ENCODE data around the gene HOXB9. TPM values are rescaled to one million over a fixed set of nuclear protein-coding genes. Genes with fewer than 3 reads are reported as not detected.

Gene HOXB9
- total RNA-seq, 1 experiment from 2014 or later, result 27.8 TPM

GRCh38 chr17:48616717-48617470 is 9.3 kb downstream of the HOXB9 start:
- H3K27me3 Mint-ChIP-seq (ENCODE audit: unreplicated experiment), result peaks cover 73% of the 10 kb centered on the region
- TF ChIP-seq CTCF (IDR thresholded peaks at IDR 0.05; ENCODE audit: unreplicated experiment), result no peak
- H3K9me3 Mint-ChIP-seq (ENCODE audit: low read depth, unreplicated experiment), result no peaks in the 10 kb centered on the region
- CTCF ChIA-PET, result interaction anchor here (1.0 to 2.9 kb wide), 6 partner anchors 16 to 354 kb away, joined by 5 to 15 read pairs (median 8); no protein-coding TSS in a partner anchor
- H3K27ac Mint-ChIP-seq (ENCODE audit: unreplicated experiment), result peak overlapping the region; percentile 74
- H3K36me3 Mint-ChIP-seq (ENCODE audit: insufficient read depth, unreplicated experiment), result peaks cover 98% of the 10 kb centered on the region
- no TSS peak for BruUV-seq (replicated peaks)
- intact Hi-C loops (cut with micrococcal nuclease; ENCODE audit: unreplicated experiment), result loop anchor here (5.0 kb wide), 1 partner anchor 310 kb away; no protein-coding TSS in a partner anchor
- H3K4me1 Mint-ChIP-seq (ENCODE audit: low read depth, unreplicated experiment), result peaks cover 56% of the 10 kb centered on the region
- no peak for DNase-seq
- peak overlapping the region; percentile 88 for H3K4me3 Mint-ChIP-seq (ENCODE audit: low read depth, unreplicated experiment)

- H3K27ac Mint-ChIP-seq (ENCODE audit: unreplicated experiment), result peak overlapping the region; percentile 74
- H3K36me3 Mint-ChIP-seq (ENCODE audit: insufficient read depth, unreplicated experiment), result peaks cover 98% of the 10 kb centered on the region
- TF ChIP-seq CTCF (IDR thresholded peaks at IDR 0.05; ENCODE audit: unreplicated experiment), result no peak
- H3K9me3 Mint-ChIP-seq (ENCODE audit: low read depth, unreplicated experiment), result no peaks in the 10 kb centered on the region
- peaks cover 49% of the 10 kb centered on the region for H3K4me1 Mint-ChIP-seq (ENCODE audit: low read depth, unreplicated experiment)
- intact Hi-C loops (cut with micrococcal nuclease; ENCODE audit: unreplicated experiment), result loop anchor here (5.0 kb wide), 1 partner anchor 309 kb away; no protein-coding TSS in a partner anchor
- CTCF ChIA-PET, result interaction anchor here (0.9 to 2.9 kb wide), 5 partner anchors 15 to 353 kb away, joined by 3 to 10 read pairs (median 6); no protein-coding TSS in a partner anchor
- no TSS peak for BruUV-seq (replicated peaks)
- DNase-seq, result no peak
- peak overlapping the region; percentile 88 for H3K4me3 Mint-ChIP-seq (ENCODE audit: low read depth, unreplicated experiment)
- H3K27me3 Mint-ChIP-seq (ENCODE audit: unreplicated experiment), result peaks cover 66% of the 10 kb centered on the region
Measured at GRCh38 chr17:48615963-48616716, 10.0 kb downstream of the HOXB9 start.

GRCh38 chr17:48615047-48615962 is 10.9 kb downstream of the HOXB9 start, which contains the start of gene HOXB8:
TSS of gene HOXB8 (minus strand) at chr17:48615292. CDS start at chr17:48614704, 588 bp downstream.
- H3K27ac Mint-ChIP-seq (ENCODE audit: unreplicated experiment), result peak within 1 kb of the TSS; percentile 74

More at GRCh38 chr17:48615047-48615962, 10.9 kb downstream of the HOXB9 start, which contains the start of gene HOXB8:
- Mint-ChIP-seq H3K4me3 (ENCODE audit: low read depth, unreplicated experiment) (peak within 1 kb of the TSS; percentile 88), H3K27me3 (ENCODE audit: unreplicated experiment) (peaks cover 57% of the 10 kb centered on the region), H3K4me1 (ENCODE audit: low read depth, unreplicated experiment) (peaks cover 41% of the 10 kb centered on the region), H3K9me3 (ENCODE audit: low read depth, unreplicated experiment) (no peaks in the 10 kb centered on the region), H3K36me3 (ENCODE audit: insufficient read depth, unreplicated experiment) (peaks cover 98% of the 10 kb centered on the region)
- CTCF ChIA-PET, result interaction anchor here (0.6 to 2.9 kb wide), 8 partner anchors 17 to 480 kb away, joined by 3 to 10 read pairs (median 3); no protein-coding TSS in a partner anchor
- TF ChIP-seq CTCF (IDR thresholded peaks at IDR 0.05; ENCODE audit: unreplicated experiment), result no peak
- intact Hi-C loops (cut with micrococcal nuclease; ENCODE audit: unreplicated experiment), result loop anchor here (5.0 kb wide), 1 partner anchor 308 kb away; no protein-coding TSS in a partner anchor
- DNase-seq, result no peak
- no TSS peak for BruUV-seq (replicated peaks)

All from Calu3 (cell line).